C4-2B (cell line): ENCODE measurements around the gene LRP1B.

ENCODE experiments used
- H3K27ac ChIP-seq: fragments of 450-650 bp; 2 replicates; pipeline ENCODE4 v1.5.1; 2017
- CTCF ChIP-seq: fragments of 450-650 bp; conservative IDR thresholded peaks from 2 replicates; pipeline ENCODE4 v1.5.1; 2017; ENCODE audit warnings: mild to moderate bottlenecking
- ZFX ChIP-seq: fragments of 450-650 bp; IDR thresholded peaks from 2 replicates; pipeline ENCODE4 v1.6.1; 2017

Gene LRP1B

DNA sequence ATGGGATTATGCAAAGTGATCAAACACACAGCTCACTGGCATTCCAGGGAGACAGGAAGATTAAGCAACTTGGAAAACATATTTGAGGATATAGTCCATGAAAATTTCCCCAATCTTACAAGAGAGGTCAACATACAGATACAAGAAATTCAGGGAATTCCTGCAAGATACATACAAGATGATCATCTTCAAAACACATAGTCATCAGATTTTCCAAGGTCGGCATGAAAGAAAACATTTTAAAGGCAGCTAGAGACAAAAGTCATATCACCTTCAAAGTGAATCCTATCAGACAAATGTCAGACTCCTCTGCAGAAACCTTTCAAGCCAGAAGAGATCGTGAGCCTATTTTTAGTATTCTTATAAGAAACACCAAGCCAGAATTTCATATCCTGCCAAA is 1188.5 kb downstream of the LRP1B start:
- no peak overlapping the region for H3K27ac ChIP-seq
- TF ChIP-seq CTCF (no peak), ZFX (no peak)

DNA sequence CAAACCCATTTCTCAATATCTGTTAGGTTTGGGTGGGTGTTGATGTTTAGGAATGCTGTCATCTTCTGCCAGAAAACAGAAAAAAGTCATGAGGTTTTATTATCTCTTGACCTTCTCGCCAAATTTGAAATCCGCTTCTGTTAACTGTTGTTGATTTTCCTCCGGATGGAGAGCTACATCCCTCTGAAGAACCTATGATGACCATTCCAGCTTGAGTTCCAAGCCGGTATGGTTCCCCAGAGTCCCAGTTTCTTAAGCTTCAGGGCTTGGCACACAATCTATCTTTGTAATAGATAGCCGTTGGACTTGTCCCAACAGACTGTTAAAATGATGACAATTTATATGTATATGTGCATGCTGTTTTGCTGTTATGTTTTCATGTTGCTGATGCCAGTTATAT is 1201.0 kb downstream of the LRP1B start:
- TF ChIP-seq CTCF (no peak), ZFX (no peak)
- H3K27ac ChIP-seq: no peak overlapping the region

DNA sequence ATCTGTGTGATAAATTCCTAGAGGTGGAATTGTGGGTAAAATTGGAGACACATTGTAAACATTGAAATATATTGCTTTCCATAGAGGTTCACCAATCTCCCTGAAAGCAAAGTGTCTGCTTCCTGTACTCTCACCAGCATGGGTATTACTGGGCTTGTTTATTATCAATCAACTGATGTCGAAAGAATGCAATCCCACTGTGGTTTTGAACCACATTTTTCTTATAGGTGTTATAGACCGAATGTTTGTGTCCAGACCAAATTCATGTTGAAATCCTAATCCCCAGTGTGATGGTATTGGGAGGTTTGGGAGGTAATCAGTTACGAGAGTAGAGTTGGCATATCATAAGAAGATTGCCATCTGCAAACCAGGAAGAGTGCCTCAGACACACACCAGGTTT is 1212.4 kb downstream of the LRP1B start:
- H3K27ac ChIP-seq: no peak overlapping the region
- TF ChIP-seq ZFX (no peak), CTCF (no peak)

DNA sequence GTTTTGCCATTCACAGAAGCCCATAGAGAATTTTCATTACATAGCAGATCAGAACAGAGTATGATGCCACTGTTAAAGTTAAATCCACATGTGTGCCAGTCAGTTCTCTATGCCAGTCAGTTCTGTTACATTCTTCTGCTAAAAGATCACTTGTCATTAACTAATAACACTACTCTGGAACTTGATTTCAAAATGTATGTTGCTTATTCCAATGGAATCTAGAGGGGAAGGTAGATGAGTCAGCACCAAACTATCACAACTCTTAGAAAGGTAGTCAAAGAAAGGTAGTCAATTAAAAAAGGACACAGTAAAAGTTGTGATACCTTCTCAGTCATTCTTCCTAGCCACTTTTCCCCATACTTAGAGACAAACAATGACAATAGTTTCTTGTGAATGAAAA is 1214.4 kb downstream of the LRP1B start:
- TF ChIP-seq CTCF (no peak), ZFX (no peak)

GRCh38 chr2:140910683-140911082 is 1220.1 kb downstream of the LRP1B start:
- TF ChIP-seq ZFX (no peak), CTCF (no peak)
- H3K27ac ChIP-seq: no peak overlapping the region

More for the DNA sequence above, 1214.4 kb downstream of the LRP1B start:
- no peak overlapping the region for H3K27ac ChIP-seq

DNA sequence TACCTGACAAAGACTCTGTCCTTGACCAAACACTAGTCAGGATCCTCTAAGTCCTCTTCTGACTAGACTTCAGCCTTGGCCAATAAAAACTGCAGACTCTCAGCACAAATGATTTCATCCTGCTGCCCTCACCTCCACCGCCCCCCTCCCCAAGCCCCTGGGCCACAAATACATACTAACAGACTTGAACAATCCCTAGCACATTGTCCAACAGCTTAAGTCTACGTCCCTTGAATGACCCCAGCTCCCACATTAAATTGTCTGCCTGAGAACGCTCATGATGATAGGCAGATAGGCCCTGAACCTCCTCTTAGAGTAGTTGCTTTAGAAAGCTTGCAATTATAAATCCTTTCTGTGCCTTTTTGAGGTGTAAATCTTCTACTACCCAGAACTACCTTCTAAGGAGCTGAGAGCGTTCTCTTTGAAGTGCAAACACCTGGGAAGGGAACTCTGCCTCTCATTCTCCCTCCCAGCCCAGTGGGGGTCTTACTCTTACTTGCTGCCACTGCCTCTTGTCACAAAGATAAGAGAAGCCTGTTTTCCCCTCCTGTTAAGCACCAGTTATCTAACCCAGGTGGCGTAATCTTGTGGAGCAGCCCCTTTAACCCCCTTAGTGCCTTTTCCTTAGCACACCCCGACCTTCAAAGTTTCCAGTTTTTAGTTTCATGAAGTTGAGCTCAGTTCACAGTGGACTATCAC is 1225.6 kb downstream of the LRP1B start:
- TF ChIP-seq ZFX (no peak), CTCF (no peak)
- H3K27ac ChIP-seq: no peak overlapping the region

GRCh38 chr2:140895378-140895777 is 1235.4 kb downstream of the LRP1B start:
- TF ChIP-seq ZFX: no peak
- no peak for TF ChIP-seq CTCF
- H3K27ac ChIP-seq: no peak overlapping the region
